GM19099 (cell line): Measurements from ENCODE around the gene MRFAP1L1.
A peak's percentile ranks its signal among the peaks of the same experiment; 100 is the strongest.

Experiments
- POLR2A ChIP-seq: IDR thresholded peaks from 3 replicates; pipeline ENCODE4 v1.6.1; 2011; ENCODE audit warnings: low read depth; ENCODE audit not compliant: insufficient read length; ENCODE audit errors: extremely low read depth

The MRFAP1L1 gene

DNA sequence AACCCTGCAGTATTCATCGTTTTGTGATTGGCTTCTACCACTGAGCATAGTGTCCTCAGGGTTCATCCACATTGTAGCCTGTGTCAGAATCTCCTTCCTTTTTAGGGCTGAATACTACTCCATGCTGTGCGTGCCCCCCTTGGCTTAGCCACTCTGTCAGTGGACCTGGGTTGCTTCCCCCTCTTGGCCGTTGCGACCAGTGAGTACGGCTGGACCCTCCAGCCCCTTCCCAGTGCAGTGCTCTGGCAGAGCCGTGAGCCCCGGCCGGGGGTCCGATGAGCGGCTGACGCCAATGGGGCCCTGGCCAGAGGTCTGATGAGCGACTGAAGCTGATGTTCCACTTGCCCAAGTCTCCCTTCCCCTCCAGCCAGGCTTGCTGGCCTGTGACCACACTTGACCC lies 13.2 kb upstream of the MRFAP1L1 start:
- TF ChIP-seq POLR2A = no peak

DNA sequence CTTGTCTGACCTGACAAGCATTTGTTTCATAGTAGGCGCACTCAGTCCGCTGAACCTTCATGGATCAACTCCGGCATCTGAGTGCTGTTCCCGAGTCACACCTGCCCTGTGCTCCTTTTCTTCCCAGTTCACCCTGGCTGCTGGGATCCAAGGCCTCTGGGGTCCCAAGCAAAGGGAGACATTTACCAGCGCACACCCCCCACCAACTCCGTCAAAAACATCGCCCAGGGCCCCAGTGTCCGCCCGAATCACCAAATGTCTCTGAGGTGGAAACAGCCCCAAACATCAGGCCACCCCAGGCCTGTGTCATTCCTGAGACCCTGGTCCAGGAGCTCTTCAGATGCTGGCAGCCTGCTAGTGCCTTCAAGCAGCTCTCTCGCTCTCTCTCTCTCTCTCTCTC lies 11.5 kb upstream of the MRFAP1L1 start:
- no peak for TF ChIP-seq POLR2A

DNA sequence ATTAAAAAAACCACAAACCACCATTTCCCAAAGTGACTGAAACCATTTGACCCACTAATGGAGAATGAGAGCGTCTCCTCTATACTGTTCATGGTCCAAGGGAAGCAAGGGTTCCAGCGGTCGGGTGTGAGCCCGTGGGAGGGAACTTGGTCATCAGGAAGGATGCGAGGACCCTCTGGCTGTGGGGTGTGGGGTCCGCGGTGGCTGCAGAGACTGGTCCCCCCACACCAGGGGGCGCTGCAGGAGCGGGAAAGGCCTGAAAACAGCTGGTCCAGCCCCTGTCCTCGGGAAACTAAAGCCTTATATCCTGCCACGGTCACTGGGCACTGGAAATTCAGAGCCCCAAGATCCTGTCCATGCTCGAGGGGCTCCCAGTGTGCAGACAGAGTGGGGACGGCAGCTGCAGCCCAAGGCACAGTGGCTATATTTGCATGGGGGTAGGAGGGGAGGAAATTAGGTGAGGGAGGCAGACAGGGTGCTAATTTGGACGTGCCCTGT lies 10.6 kb upstream of the MRFAP1L1 start:
- TF ChIP-seq POLR2A = no peak

GRCh38 chr4:6719611-6720179 lies 10.0 kb upstream of the MRFAP1L1 start:
- no peak for TF ChIP-seq POLR2A

- no peak for TF ChIP-seq POLR2A
Measured at GRCh38 chr4:6718932-6719610, 9.4 kb upstream of the MRFAP1L1 start.

DNA sequence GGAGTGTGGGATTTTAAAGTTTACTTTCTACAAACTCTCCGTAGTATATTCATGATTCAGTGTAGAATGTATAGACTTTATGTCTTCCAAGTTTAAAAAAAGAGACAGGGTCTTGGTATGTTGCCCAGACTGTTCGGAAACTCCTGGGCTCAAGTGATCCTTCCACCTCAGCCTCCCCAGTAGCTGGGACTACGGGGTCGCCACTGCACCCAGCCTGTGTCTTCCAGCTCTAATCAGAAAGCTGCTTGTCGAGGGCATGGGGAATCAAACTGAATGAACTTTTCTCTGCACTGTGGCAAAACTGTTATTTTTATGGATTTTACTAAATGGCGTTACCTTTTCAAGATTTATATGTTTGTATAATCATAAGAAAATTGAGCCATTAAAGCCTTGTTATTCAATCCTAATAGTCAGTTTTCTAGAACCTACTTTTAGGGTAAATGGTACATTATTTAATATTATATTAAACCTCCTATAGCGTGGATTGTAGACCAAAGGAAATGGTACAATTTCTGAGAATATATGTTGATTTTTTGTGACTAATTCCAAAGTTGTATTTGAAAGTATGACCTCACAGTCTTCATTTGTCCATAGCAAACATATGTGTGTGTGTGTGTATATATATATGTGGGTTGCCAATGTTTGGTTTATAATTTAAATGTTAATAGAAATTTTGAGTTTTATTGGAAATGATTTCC lies 7.4 kb upstream of the MRFAP1L1 start:
- no peak for TF ChIP-seq POLR2A

GRCh38 chr4:6716018-6716911 lies 6.6 kb upstream of the MRFAP1L1 start, which contains the start of gene BLOC1S4:
Gene BLOC1S4 (plus strand): TSS chr4:6716174. CDS start chr4:6716210, 36 bp downstream.
- peak; percentile 93 for TF ChIP-seq POLR2A

DNA sequence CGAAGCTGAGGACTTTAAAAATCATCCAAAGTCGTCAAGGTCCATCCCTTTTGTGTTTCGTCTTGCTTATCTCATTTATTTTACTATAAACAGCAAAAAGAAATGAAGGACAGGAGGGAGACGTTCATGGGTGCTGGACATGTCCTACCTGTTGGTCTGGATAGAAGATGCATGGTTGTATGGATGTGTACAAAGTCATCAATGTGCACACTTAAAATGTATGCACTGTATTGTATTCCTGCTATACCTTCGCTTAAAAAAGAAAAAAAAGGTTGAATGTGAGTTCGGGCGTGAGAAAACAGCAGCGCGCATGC lies 6.0 kb upstream of the MRFAP1L1 start:
- TF ChIP-seq POLR2A = no peak

DNA sequence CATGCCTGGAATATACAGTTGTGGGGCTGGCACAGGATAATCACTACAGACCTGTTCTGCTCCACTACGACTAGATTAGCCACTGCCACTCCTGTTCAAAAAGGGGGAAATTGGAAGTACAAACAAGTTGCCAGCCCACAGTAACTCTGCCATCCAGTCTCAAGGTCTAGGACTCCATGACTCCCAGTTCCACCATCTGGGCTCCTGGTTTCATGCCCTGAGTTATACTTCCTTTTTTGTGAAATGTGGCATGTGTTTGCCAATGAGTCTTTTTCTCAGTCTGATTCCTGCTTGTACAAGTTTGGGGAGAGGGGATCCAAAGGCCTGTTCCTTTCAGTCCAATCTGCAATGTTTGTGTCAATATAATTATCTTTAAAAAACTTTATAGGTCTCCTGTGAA lies 5.3 kb upstream of the MRFAP1L1 start:
- no peak for TF ChIP-seq POLR2A

- TF ChIP-seq POLR2A = no peak
Measured at GRCh38 chr4:6710996-6711395, 1.3 kb upstream of the MRFAP1L1 start.

GRCh38 chr4:6710282-6710681 lies 617 bp upstream of the MRFAP1L1 start:
- no peak for TF ChIP-seq POLR2A

DNA sequence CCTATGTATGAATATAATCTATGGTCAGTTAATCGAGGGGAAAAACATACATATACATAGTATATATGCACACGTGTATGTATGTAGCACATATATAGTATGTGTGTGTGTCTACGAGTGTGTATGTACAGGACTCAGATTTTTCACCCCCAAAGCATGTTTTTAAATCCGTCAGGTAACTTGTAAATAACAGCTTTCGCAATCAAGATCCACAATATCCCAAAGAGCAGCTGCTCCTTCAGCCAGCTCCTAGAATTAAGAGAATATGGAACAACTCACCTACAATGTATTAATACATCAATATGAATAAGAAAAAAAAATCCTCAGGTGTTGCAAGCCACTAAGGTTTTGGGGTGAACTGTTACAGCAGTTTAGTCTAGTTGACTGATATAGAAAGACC lies 3.5 kb downstream of the MRFAP1L1 start:
- TF ChIP-seq POLR2A = no peak

DNA sequence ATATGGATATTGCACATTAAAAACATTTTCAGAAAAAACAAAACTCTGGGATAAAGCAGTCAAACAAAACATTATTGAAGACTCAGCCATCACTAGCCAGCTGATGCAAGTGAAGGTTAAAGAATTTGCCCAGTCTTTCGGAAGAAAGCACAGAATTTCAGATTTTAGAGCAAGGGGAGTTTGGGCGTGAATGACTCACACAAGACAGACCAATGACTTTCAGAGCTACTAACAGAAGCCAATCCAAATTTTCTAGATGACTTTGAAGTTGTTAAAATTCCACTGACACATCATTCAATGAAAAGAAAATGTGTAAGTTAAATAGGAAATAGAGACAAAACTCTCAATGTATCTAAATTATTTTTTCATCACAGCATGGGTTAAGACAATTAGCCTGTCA lies 4.0 kb downstream of the MRFAP1L1 start:
- TF ChIP-seq POLR2A = no peak

GRCh38 chr4:6703786-6704185 lies 5.9 kb downstream of the MRFAP1L1 start:
- TF ChIP-seq POLR2A = no peak

DNA sequence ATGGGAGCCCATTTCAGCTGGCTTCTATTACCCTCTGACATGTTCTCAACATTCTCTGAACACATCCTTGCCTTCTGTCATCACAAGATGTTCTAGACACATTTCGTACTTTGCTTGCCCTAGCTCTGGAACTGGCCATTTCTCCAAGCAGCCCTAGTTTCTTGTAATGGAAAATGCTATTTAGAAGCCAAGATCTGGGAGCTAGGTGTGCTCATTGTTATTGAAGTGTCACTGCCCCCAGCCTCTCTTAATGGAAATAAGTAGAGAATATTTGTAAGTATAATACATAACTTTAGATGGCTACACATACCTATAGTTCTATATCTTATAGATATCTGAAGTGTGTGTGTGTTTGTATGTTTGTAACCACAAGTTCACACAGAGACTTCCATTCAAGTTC lies 6.9 kb downstream of the MRFAP1L1 start:
- TF ChIP-seq POLR2A = no peak

- TF ChIP-seq POLR2A = no peak
Measured at GRCh38 chr4:6701371-6701770, 8.3 kb downstream of the MRFAP1L1 start.

- no peak for TF ChIP-seq POLR2A
Measured at GRCh38 chr4:6699903-6700302, 9.8 kb downstream of the MRFAP1L1 start.
